Measurements from ENCODE around the gene SPATS2L.

Gene SPATS2L

GRCh38 chr2:200509612-200510433 is 203.3 kb downstream of the SPATS2L start, which contains the start of gene KCTD18:
TSS of gene KCTD18 (minus strand) at chr2:200510068. CDS start at chr2:200507016, 3,052 bp downstream.
- peak; percentile 88 for DNase-seq (ENCODE audit: low read depth)

- no peak for DNase-seq (ENCODE audit: low read depth)
These were observed 208.7 kb downstream of the SPATS2L start for GRCh38 chr2:200515155-200515554.

GRCh38 chr2:200523158-200523557 is 216.7 kb downstream of the SPATS2L start:
- no peak for DNase-seq (ENCODE audit: low read depth)

- DNase-seq (ENCODE audit: low read depth), result no peak
These were observed 217.1 kb downstream of the SPATS2L start for GRCh38 chr2:200523604-200524003.

GRCh38 chr2:200525066-200525465 is 218.6 kb downstream of the SPATS2L start:
- DNase-seq (ENCODE audit: low read depth), result no peak

- no peak for DNase-seq (ENCODE audit: low read depth)
These were observed 219.0 kb downstream of the SPATS2L start for GRCh38 chr2:200525551-200525881.

- DNase-seq (ENCODE audit: low read depth), result peak; percentile 91
These were observed 219.6 kb downstream of the SPATS2L start, which contains the start of gene SGO2 for GRCh38 chr2:200525882-200526651. TSS of gene SGO2 (plus strand) at chr2:200526207. CDS start at chr2:200532976, 6,769 bp downstream.

GRCh38 chr2:200528228-200528627 is 221.7 kb downstream of the SPATS2L start:
- no peak for DNase-seq (ENCODE audit: low read depth)
